CD4-positive, alpha-beta T cell treated with Interleukin-2 at 100 ng/mL for 4 hours (primary cell): ENCODE measurements around the gene TMEM234.

ENCODE experiments used
- DNase-seq: peaks from one replicate; pipeline ENCODE4 v3.0.0-alpha.2; 2020; ENCODE audit warnings: low spot score

TMEM234 gene

DNA sequence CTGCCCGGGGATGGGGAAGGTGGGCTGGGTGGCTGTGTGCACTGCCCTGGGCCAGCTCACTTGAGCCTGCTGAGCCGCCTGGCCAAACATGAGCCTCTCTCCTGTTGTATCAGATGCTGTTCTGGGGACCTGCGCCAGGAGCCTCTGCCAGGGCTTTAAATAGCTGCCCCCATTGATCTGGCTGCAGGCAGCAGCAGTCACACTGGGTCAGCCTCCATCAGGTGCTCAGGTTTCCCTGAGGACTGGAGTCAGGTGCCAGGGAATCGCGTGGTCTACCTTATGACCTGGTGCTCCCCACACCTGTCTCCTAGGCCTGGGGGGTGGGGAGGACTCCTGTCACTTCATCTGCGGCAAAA is 22.5 kb downstream of the TMEM234 start:
- DNase-seq = no peak

DNA sequence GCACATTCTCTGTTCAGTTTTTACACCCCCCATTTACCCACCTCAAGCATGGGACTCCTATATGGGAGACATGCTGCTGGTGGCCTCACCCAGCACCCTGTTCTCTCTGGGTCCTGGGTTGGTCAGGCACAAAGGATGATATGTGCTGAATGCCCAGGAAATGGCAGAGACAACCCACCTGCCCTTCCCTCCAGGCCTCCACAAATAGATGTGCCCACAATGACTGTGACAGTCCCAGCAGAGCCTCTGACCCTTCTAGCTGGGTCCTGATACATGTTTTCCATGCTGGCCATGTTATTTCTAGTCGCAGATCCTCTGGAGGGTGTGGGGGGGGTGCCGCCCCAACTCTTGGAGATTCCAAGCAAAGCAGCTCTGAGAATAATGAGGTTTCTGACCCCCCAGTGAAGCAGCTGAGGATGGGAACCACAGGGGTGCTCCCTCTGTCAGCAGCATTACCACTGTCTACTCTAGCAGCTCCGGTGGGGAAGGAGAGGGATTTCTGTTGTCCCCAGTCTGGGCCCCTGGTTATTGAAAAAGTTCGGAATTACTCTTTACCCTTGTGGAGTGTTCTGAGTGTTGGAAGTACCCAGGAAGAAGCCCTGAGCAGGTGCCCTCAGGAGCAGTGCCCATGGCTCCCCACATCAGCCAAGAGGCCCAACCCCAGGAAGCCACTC is 23.0 kb downstream of the TMEM234 start:
- no peak for DNase-seq

DNA sequence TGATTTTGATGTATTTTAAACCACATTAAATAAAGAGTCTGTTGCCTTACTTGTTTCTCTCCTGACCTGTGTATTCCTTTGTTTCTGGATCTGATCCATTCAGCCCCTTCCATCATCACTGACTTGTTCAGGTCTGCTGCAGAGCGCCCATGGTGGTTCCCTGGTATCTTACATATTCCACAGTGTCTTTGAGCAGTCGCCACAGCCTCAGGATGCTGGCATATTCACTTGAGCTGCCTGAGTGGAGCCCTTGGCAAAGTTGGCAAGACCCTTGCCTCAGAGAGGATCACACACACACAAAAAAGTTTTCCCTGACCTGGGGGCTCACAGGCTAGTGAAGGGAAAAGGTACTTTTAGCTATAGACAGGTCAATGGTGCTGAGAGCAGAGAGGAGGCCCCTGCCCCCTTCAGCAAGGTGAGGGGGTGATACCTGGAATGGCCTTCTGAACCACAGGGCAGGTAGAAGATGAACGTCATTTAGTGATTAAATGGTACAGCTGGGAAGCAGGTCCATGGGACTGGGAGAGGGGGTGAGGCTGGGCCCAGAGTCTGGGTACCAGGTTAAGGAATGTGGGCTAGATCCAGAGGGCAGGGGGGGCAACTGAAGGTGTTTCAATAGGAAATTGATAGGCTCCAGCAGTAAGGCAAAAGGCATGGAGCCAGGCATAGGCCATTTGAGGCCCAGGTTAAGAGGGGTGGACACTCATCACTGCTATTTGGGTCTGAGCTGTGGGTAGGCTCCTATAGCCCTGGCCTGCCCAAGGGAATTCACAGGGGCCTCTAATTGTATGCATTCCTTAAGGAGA is 23.7 kb downstream of the TMEM234 start:
- no peak for DNase-seq

- DNase-seq = no peak
Observed at GRCh38 chr1:32197837-32198236, 24.3 kb downstream of the TMEM234 start.

GRCh38 chr1:32197074-32197473 is 25.1 kb downstream of the TMEM234 start:
- DNase-seq = no peak

DNA sequence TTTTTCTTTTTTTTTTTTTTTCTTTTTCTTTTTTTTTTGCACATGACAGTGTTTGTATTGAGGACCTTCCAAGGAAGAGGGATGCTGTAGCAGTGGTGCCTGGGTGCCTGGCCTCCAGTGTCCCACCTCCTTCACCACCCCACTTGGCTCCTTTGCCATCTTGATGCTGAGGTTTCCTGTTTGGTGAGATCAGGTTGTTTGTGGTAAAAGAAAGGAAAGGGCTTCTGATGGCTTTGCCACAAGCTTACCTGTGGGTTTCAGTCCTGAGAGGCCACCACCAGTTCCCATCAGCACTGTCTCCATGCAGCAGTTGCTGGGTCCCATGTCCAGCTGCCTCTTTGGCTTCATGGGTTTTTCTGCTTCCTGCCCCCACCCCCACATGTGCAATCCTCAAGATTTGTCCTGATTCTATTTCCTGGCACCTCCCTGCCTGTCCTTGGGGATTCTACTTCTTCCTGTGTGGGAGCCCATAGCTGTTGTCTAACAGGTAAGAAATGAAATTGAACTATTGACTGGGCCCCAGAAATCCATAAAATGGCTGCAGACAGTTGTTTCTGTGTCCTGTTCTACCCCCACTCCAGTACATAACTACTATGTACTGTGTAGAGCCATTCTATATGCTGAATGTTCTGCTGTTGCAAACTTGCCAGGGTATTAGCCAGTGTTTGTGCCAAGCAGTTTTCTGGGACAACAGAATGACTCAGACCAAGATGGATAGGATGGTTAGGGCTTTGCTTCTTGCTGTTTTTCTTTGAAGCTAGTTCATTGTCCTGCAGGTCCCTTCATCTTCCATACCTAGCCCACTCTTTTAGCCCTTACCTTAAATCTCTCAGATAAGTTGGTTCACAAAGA is 26.0 kb downstream of the TMEM234 start:
- peak; percentile 26 for DNase-seq

DNA sequence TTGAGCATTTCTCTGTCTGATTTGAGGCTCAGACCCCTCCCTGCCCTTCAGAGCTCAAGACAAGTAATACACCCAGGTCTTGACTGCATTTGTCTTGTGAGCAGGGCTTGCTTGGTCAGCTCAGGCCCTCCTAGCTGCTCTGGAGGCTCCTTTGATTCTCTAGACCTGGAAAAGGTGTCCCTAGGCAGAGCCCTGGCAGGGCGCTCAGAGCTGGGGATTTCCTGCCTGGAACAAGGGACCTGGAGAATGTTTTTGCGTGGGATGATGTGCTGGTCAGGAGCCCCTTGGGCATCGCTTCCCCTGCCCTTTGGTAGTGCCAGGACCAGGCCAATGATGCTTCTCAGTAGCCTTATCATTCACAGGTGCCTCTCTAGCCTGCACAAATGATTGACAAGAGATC is 26.6 kb downstream of the TMEM234 start:
- DNase-seq = no peak

GRCh38 chr1:32194984-32195383 is 27.2 kb downstream of the TMEM234 start:
- no peak for DNase-seq

DNA sequence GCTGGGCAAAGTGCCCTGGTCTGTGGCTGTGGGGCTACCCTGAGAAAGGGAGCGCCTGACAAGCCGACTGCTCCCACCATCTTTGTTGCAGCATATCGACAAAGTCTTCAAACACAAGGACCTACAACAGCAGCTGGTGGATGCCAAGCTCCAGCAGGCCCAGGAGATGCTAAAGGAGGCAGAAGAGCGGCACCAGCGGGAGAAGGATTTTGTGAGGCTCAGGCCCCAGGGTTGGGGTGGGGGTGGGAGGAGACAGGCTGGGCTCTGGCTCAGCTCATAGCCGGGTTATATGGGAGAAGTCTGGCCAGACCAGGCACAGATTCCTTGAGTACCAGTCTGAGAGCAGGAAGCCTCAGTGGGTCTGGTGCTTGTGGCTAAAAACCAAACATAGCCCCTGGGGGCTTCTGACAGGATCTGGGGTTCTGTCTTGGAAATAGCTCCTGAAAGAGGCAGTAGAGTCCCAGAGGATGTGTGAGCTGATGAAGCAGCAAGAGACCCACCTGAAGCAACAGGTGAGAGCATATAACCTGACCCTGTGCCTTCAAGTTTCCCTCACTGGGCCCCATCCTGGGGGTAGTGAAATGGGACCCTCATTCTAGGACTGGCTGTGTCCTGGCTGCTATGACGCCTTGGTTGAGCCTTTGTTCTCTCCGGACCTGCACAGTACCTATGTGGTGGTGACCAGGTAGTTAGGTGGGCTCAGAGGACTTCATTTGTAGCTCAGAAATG is 29.8 kb downstream of the TMEM234 start:
- no peak for DNase-seq

GRCh38 chr1:32187850-32188249 is 34.3 kb downstream of the TMEM234 start:
- no peak for DNase-seq

GRCh38 chr1:32186491-32186890 is 35.7 kb downstream of the TMEM234 start:
- no peak for DNase-seq

DNA sequence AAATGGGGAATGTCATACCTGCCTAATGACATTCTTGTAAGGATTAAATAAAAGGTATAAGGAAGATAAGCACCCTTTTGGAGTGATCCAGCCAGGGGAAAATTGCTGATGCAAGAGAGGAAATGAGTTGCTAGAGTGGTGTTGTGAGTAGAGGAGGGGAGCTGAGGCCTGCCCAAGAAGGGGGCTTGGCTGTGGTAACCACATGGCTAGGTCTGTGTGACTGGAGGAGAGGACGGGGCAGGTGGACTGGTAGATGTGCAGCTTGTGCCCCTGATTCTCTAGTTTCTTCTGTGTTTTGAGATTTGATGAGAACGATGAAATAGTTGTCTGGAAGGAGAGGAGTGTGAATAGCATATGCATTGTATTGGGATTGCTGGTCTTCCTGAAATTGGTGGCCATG is 36.1 kb downstream of the TMEM234 start:
- DNase-seq = no peak

GRCh38 chr1:32184650-32185049 is 37.5 kb downstream of the TMEM234 start:
- no peak for DNase-seq

- no peak for DNase-seq
Observed at GRCh38 chr1:32182060-32182459, 40.1 kb downstream of the TMEM234 start.

GRCh38 chr1:32181563-32181962 is 40.6 kb downstream of the TMEM234 start:
- DNase-seq = no peak

GRCh38 chr1:32181065-32181464 is 41.1 kb downstream of the TMEM234 start:
- no peak for DNase-seq

DNA sequence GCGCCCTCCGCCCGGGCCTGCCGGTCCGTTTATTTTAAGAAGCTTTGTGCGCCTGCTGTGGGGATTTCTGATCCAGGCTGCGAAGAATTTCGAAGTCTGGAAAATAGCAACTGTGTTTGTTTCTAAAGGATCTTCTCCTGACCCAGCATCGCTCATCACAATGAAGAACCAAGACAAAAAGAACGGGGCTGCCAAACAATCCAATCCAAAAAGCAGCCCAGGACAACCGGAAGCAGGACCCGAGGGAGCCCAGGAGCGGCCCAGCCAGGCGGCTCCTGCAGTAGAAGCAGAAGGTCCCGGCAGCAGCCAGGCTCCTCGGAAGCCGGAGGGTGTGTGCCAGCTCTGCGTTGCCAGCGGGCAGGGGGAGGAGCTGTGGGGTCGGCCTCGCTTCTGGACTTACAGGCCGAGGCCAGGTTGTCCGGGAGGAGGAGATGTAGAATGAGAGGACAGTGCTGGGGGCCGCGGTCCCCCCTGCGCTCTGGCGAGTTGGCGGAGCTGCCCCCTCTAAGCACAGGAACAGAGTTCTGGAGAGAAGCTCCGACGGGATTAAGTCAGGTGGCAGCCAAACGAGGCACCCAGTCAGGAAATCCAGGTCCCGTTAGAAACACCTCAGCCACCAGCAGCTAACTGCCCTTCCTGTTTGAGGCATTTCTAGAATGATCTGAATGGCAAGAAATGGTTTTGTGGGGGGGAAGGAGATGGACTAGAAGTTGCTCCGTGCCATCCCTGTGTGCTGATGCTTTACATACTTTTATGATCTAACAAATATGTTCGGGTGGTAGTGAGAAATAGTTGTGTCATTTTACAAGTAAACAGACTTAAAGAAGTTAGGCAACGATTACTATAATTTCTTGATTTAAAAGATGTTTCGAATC is 41.7 kb downstream of the TMEM234 start:
- peak; percentile 24 for DNase-seq

- peak; percentile 89 for DNase-seq
Observed at GRCh38 chr1:32179443-32180185, 42.5 kb downstream of the TMEM234 start, which contains the start of gene TXLNA. TSS of gene TXLNA (plus strand) at chr1:32179675. CDS start at chr1:32180346, 671 bp downstream.

DNA sequence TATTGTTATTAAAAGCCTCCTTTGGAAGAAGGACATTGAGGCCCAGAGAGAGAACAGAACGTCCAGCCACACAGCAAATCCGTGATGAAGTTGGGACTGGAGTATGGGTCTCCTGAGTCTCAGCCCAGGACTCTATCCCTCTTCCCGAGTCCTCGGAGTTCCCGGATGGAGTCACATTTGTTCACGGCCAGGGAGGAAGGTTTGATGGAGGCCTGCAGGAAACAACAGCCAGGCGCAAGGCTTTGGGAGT is 43.0 kb downstream of the TMEM234 start:
- DNase-seq = no peak

DNA sequence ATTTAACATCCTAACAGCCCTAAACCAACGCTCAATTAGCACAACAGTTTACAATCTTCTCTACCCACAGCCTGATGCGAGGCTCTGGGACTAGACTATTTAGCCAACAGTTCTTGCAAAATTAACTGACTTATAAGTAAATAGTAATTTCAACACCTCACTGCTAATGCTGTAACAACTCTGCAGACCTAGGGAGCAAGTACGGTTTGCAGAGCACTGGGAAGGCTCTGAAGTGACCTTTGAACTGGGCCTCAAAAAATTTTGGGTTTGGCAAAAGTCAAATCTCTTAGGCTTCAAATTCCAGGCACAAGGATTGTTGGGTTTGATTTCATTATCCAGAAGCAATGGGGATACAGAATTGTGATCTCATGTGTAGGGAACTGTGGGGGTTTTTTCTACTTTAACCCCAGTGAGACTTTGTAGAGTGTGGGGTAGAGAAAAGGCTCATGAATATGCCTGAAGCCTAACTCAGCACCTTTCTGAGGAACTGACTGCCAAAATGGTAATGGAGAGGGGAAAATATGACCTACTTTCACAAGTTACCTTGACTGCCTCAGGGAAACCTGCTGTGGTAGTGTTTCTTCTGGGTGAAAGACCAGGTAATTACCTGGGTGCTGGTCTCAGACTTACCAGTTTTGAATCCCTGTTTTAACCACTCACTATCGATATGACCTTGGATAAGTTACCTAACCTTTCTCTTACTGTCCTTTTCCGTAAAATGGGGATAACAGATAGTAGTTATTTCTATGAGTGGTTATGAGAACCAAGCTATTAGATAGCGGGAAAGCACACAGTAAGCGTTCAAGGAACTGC is 43.6 kb downstream of the TMEM234 start:
- no peak for DNase-seq
